GM06990 (cell line): ENCODE data around the gene FOXO6.

ENCODE experiments used
- DNase-seq: peaks from one replicate; pipeline ENCODE4 v3.0.0-alpha.2; 2011; ENCODE audit not compliant: insufficient read length; ENCODE audit errors: extremely low read depth
- H3K27me3 ChIP-seq: replicated peaks from 2 replicates; pipeline ENCODE4 v1.6.0; 2011; ENCODE audit warnings: low read length; ENCODE audit not compliant: control insufficient read depth, insufficient read depth
- H3K36me3 ChIP-seq: 2 replicates; pipeline ENCODE4 v1.5.1; 2011; ENCODE audit warnings: low read length; ENCODE audit not compliant: control insufficient read depth, insufficient read depth
- H3K4me3 ChIP-seq: replicated peaks from 2 replicates; pipeline ENCODE4 v1.5.1; 2011; ENCODE audit warnings: low read depth, mild to moderate bottlenecking, control low read depth, low read length
- TF ChIP-seq, protein P1 (sequence below): IDR thresholded peaks from 2 replicates; pipeline ENCODE4 v1.5.1; 2011; ENCODE audit warnings: low read length, control low read depth, mild to moderate bottlenecking, inconsistent platforms; ENCODE audit not compliant: insufficient read depth, poor library complexity, severe bottlenecking

Gene FOXO6

DNA sequence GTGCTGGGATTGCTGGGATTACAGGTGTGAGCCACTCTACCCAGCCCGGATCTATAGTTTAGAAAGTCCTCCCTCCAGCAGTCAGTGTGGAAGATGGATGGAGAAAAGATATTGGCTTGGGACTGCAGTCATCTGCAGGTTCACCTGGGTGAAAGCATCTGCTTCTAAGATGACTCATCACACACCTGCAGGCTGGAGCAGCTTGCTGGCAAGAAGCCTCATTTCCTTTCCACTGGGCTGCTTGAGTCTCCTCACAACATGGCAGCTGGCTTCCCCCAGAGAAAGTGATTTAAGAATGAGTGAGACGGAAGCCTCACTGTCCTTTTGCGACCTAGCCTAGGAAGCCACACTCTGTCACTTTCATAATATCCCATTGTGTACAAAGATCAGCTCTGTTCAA, 50.0 kb downstream of the FOXO6 start:
- Histone ChIP-seq H3K27me3 (peaks cover 1% of the 10 kb centered on the region; the same call in 1 of the 2 replicates), H3K4me3 (no peak overlapping the region), H3K36me3 (no peaks in the 10 kb centered on the region)
- TF ChIP-seq, protein P1, sequence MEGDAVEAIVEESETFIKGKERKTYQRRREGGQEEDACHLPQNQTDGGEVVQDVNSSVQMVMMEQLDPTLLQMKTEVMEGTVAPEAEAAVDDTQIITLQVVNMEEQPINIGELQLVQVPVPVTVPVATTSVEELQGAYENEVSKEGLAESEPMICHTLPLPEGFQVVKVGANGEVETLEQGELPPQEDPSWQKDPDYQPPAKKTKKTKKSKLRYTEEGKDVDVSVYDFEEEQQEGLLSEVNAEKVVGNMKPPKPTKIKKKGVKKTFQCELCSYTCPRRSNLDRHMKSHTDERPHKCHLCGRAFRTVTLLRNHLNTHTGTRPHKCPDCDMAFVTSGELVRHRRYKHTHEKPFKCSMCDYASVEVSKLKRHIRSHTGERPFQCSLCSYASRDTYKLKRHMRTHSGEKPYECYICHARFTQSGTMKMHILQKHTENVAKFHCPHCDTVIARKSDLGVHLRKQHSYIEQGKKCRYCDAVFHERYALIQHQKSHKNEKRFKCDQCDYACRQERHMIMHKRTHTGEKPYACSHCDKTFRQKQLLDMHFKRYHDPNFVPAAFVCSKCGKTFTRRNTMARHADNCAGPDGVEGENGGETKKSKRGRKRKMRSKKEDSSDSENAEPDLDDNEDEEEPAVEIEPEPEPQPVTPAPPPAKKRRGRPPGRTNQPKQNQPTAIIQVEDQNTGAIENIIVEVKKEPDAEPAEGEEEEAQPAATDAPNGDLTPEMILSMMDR = no peak
- DNase-seq = no peak

DNA sequence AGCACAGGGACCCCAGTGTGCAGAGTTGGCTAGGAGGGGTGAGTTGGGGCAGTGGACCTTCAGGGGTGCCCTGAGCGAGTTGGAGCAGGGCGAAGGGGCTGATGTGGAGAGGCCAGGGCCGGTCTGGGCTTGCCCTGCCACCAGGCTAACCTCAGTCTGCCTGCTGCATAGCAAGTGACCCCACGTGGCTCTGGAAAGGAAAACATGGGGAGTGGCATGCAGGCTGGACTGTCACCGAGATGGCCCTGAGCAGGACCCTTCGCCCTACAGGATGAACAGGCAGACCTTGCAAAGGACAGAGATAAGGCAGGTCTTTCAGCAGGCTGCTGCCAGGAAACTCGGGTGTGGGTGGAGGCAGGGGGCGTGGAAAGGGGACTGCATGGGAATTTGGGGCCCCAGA, 51.5 kb downstream of the FOXO6 start:
- TF ChIP-seq, protein P1 = no peak
- H3K4me3 ChIP-seq = no peak overlapping the region
- H3K36me3 ChIP-seq = no peaks in the 10 kb centered on the region
- DNase-seq = no peak
- H3K27me3 ChIP-seq = no peaks in the 10 kb centered on the region

DNA sequence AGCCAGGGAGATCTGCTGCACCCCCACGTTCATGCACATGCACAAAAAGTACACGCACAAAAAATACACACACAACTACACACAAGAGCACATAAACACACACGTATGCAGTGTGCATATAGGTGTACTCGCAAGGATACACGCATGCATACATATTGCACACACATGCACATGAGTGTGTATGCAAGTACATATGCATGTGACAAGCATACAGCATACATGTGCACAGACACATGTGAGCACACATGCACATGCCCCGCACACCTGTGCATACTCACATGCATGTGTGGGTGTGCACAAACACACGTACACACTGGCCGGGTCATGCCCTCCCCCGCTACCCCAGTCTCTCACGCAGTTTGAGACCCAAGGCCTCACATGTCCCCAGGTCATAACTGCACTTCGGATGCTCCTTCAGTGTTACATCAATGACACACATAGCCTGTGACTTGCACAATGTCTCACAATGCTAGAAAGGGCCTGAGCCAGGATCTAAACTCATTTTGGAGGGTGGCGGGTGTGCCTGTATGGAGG, 52.6 kb downstream of the FOXO6 start:
- no peak for DNase-seq

DNA sequence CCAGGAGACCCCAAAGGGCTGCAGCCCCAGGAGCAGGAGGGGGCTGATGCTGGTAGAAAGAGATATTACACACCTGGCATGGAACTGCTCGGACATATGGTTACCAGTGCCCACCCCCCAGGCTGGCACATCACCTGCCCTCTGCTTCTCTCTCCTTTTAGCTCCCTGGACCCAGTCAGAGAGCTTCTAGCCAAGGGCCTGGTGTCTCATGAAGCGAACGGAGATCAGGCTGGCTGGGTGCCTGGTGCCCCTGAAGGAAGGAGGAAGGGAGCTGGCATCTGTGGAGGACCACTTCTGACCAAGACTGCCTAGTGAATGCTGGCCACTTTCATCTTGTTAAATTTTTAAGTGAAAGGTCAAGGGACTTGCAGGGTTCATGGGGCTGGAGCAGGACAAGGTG, 53.1 kb downstream of the FOXO6 start:
- no peak for DNase-seq
- H3K27me3 ChIP-seq = no peaks in the 10 kb centered on the region; the same call in 1 of the 2 replicates
- no peaks in the 10 kb centered on the region for H3K36me3 ChIP-seq
- H3K4me3 ChIP-seq = no peak overlapping the region
- TF ChIP-seq, protein P1 = no peak

More for the DNA sequence above, 52.6 kb downstream of the FOXO6 start:
- Histone ChIP-seq H3K27me3 (no peaks in the 10 kb centered on the region), H3K4me3 (no peak overlapping the region), H3K36me3 (no peaks in the 10 kb centered on the region)
- TF ChIP-seq, protein P1 = no peak

DNA sequence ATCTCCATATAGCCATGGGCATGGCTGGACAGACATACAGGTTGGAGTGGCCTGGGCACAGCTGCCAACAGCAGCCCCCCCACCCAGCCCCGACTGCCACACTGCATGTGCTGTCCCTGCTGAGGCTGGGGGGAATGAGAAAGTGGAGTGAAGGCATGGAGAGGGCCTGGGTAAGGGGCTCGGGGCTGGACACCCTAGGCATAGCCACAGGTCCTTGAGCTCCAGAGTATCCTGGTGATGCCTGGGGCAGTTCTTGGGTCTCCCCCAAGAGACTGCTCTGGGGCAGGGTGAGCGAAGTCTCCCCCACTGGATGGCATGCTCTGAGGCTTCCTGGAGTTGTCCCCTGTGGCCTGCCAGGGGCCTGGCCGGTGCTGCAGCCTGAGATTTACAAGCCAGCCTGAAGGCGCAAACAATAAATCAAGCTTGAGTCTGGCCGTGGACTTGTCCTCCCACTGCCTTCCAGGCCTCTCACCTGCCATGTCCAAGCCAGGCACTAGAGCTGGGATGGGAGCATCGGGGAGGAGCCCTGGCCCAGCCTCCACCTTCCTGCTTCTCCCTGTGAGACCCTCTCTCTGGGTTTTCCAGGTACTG, 53.6 kb downstream of the FOXO6 start:
- Histone ChIP-seq H3K4me3 (no peak overlapping the region), H3K27me3 (no peaks in the 10 kb centered on the region; the same call in 1 of the 2 replicates), H3K36me3 (no peaks in the 10 kb centered on the region)
- DNase-seq = no peak
- TF ChIP-seq, protein P1 = no peak

DNA sequence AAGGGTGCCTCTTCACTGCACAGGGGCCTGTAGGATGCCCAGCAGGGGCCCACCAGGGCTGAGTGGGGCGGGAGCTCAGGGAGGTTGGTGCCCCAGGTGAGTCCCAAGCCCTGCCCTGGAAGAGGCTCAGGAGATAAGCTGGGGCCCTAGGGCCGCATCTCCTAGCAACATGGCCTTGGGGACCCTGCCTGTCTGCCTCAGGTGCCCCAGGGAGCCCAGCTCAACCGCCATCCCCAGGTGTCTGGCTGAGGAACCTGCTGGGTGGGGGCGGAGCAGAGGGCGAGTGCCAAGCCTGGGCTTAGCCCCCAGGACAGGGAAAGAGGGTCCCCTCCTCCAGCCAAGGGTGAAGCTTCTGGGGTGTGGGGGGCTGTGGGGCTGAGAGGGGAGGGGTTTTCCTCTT, 54.8 kb downstream of the FOXO6 start:
- no peak overlapping the region for H3K4me3 ChIP-seq
- no peak for DNase-seq
- TF ChIP-seq, protein P1 = no peak

More for the DNA sequence above, 54.8 kb downstream of the FOXO6 start:
- Histone ChIP-seq H3K36me3 (no peaks in the 10 kb centered on the region), H3K27me3 (no peaks in the 10 kb centered on the region; the same call in 1 of the 2 replicates)
